Measurements from ENCODE around the gene CD81. TPM values are rescaled to one million over a fixed set of nuclear protein-coding genes. Genes with fewer than 3 reads are reported as not detected.
A peak's percentile ranks its signal among the peaks of the same experiment; 100 is the strongest.

Gene CD81
- total RNA-seq, 3 donors from 2014 or later = 311 to 770 (median 330) TPM

- H3K27ac ChIP-seq = peak overlapping the region; percentile 98 to 100
- H3K4me1 ChIP-seq = peaks cover 29 to 38% of the 10 kb centered on the region in 2 donors
- DNase-seq (ENCODE audit: low spot score in 2 of 2) = peak in 1 of 2 donors; percentile 79
- H3K27me3 ChIP-seq = no peaks in the 10 kb centered on the region
- peak overlapping the region; percentile 100 for H3K4me3 ChIP-seq
- no peaks in the 10 kb centered on the region for H3K9me3 ChIP-seq
- no peaks in the 10 kb centered on the region for H3K36me3 ChIP-seq
- peak in 2 of 3 donors; percentile 25 to 63 for TF ChIP-seq POLR2AphosphoS5 (IDR thresholded peaks at IDR 0.05)
- TF ChIP-seq CTCF (IDR thresholded peaks at IDR 0.05) = no peak
- TF ChIP-seq POLR2A (IDR thresholded peaks at IDR 0.05) = peak; percentile 33
- intact Hi-C loops (cut with DNase I; ENCODE audit: low total_unique reads) = no loop called here
Observed at GRCh38 chr11:2377511-2378443, 667 bp downstream of the CD81 start.

- H3K36me3 ChIP-seq = no peaks in the 10 kb centered on the region
- H3K4me3 ChIP-seq = peak overlapping the region; percentile 100
- intact Hi-C loops (cut with DNase I; ENCODE audit: low total_unique reads) = no loop called here
- DNase-seq (ENCODE audit: low spot score in 2 of 2) = no peak
- peaks cover 38 to 46% of the 10 kb centered on the region in 2 donors for H3K4me1 ChIP-seq
- no peak for TF ChIP-seq POLR2A (IDR thresholded peaks at IDR 0.05)
- no peak for TF ChIP-seq POLR2AphosphoS5 (IDR thresholded peaks at IDR 0.05)
- no peak for TF ChIP-seq CTCF (IDR thresholded peaks at IDR 0.05)
- no peaks in the 10 kb centered on the region for H3K9me3 ChIP-seq
- H3K27ac ChIP-seq = peak overlapping the region; percentile 98 to 100
- H3K27me3 ChIP-seq = no peaks in the 10 kb centered on the region
Observed at GRCh38 chr11:2378527-2379210, 1.6 kb downstream of the CD81 start.

- no peaks in the 10 kb centered on the region for H3K27me3 ChIP-seq
- intact Hi-C loops (cut with DNase I; ENCODE audit: low total_unique reads) = no loop called here
Observed at GRCh38 chr11:2379466-2380174, 2.5 kb downstream of the CD81 start.

GRCh38 chr11:2380396-2380795 is 3.3 kb downstream of the CD81 start:
- DNase-seq (ENCODE audit: low spot score in 2 of 2) = no peak
- intact Hi-C loops (cut with DNase I; ENCODE audit: low total_unique reads) = no loop called here
- Histone ChIP-seq H3K27ac (peak overlapping the region; percentile 98 to 100), H3K4me1 (peaks cover 46 to 55% of the 10 kb centered on the region in 2 donors), H3K36me3 (no peaks in the 10 kb centered on the region), H3K9me3 (no peaks in the 10 kb centered on the region), H3K27me3 (no peaks in the 10 kb centered on the region), H3K4me3 (peak overlapping the region; percentile 100)
- no peak for TF ChIP-seq POLR2A (IDR thresholded peaks at IDR 0.05)
- TF ChIP-seq POLR2AphosphoS5 (IDR thresholded peaks at IDR 0.05) = no peak

More at GRCh38 chr11:2379466-2380174, 2.5 kb downstream of the CD81 start:
- DNase-seq (ENCODE audit: low spot score in 2 of 2) = no peak
- H3K27ac ChIP-seq = peak overlapping the region; percentile 98 to 100
- H3K36me3 ChIP-seq = no peaks in the 10 kb centered on the region
- no peak for TF ChIP-seq POLR2AphosphoS5 (IDR thresholded peaks at IDR 0.05)
- no peak for TF ChIP-seq CTCF (IDR thresholded peaks at IDR 0.05)
- TF ChIP-seq POLR2A (IDR thresholded peaks at IDR 0.05) = no peak
- peak overlapping the region; percentile 100 for H3K4me3 ChIP-seq
- peaks cover 42 to 50% of the 10 kb centered on the region in 2 donors for H3K4me1 ChIP-seq
- no peaks in the 10 kb centered on the region for H3K9me3 ChIP-seq

GRCh38 chr11:2380807-2381350 is 3.8 kb downstream of the CD81 start:
- peak overlapping the region; percentile 100 for H3K4me3 ChIP-seq
- peak in 1 of 2 donors; percentile 58 for DNase-seq (ENCODE audit: low spot score in 2 of 2)

More at GRCh38 chr11:2380807-2381350, 3.8 kb downstream of the CD81 start:
- Histone ChIP-seq H3K27me3 (no peaks in the 10 kb centered on the region), H3K4me1 (peaks cover 46 to 59% of the 10 kb centered on the region in 2 donors), H3K27ac (peak overlapping the region; percentile 98 to 100), H3K9me3 (no peaks in the 10 kb centered on the region), H3K36me3 (no peaks in the 10 kb centered on the region)
- intact Hi-C loops (cut with DNase I; ENCODE audit: low total_unique reads) = no loop called here
- no peak for TF ChIP-seq POLR2A (IDR thresholded peaks at IDR 0.05)
- no peak for TF ChIP-seq CTCF (IDR thresholded peaks at IDR 0.05)
- peak; percentile 33 to 68 (median 36) for TF ChIP-seq POLR2AphosphoS5 (IDR thresholded peaks at IDR 0.05)
